Keratinocyte (primary cell): ENCODE data around the gene TRIM6. TPM values are rescaled to one million over a fixed set of nuclear protein-coding genes. Genes with fewer than 3 reads are reported as not detected.

ENCODE experiments used
- DNase-seq: peaks from one replicate; pipeline ENCODE4 v3.0.0-alpha.2; 2011; ENCODE audit warnings: low read depth, missing footprints, low spot score
- FAIRE-seq: peaks from 2 replicates; lab custom pipeline; 2011; peaks lifted over from hg19 to GRCh38; lab: Jason Lieb, UNC
- H2AFZ ChIP-seq: 2 replicates; pipeline ENCODE4 v1.6.0; 2012; ENCODE audit warnings: low read length, control low read depth, inconsistent platforms; ENCODE audit not compliant: control insufficient read depth
- H3K27ac ChIP-seq: 2 replicates; pipeline ENCODE4 v1.5.1; 2011; ENCODE audit warnings: low read length; ENCODE audit not compliant: control insufficient read depth, insufficient read depth
- H3K27me3 ChIP-seq: 3 replicates; pipeline ENCODE4 v1.6.0; 2011; ENCODE audit warnings: low read length; ENCODE audit not compliant: control insufficient read depth, insufficient read depth; ENCODE audit errors: extremely low read depth
- H3K36me3 ChIP-seq, 2 experiments: 2 replicates in 1 of 2; 3 replicates in 1 of 2; pipeline ENCODE4 v1.5.1; 2011; ENCODE audit warnings: low read length in 2 of 2, mild to moderate bottlenecking in 1 of 2; ENCODE audit not compliant: control insufficient read depth in 2 of 2, insufficient read depth in 2 of 2; ENCODE audit errors: extremely low read depth in 1 of 2
- H3K4me1 ChIP-seq: 3 replicates; pipeline ENCODE4 v1.5.1; 2011; ENCODE audit warnings: low read length; ENCODE audit not compliant: control insufficient read depth, insufficient read depth; ENCODE audit errors: extremely low read depth
- H3K4me2 ChIP-seq: 3 replicates; pipeline ENCODE4 v1.6.0; 2011; ENCODE audit warnings: low read depth, low read length; ENCODE audit not compliant: control insufficient read depth, insufficient read depth; ENCODE audit errors: extremely low read depth
- H3K4me3 ChIP-seq, 3 experiments: fragments of 200-600 bp in 1 of 3; sonication (generic) in 1 of 3; 2 replicates in 2 of 3; 3 replicates in 1 of 3; pipeline ENCODE4 v1.5.1; 2011 to 2016; ENCODE audit warnings: low read length in 3 of 3, mild to moderate bottlenecking in 3 of 3, control low read depth in 2 of 3, inconsistent platforms in 1 of 3, low read depth in 1 of 3, mixed read lengths in 1 of 3, mixed run types in 1 of 3, moderate library complexity in 1 of 3; ENCODE audit not compliant: control insufficient read depth in 2 of 3, insufficient read depth in 2 of 3; ENCODE audit errors: extremely low read depth in 1 of 3
- H3K79me2 ChIP-seq: 2 replicates; pipeline ENCODE4 v1.6.0; 2012; ENCODE audit warnings: low read length; ENCODE audit not compliant: control insufficient read depth, insufficient read depth
- H3K9ac ChIP-seq: 3 replicates; pipeline ENCODE4 v1.6.0; 2011; ENCODE audit warnings: low read length; ENCODE audit not compliant: control insufficient read depth, insufficient read depth; ENCODE audit errors: extremely low read depth
- H3K9me1 ChIP-seq: 3 replicates; pipeline ENCODE4 v1.6.0; 2011; ENCODE audit warnings: low read length; ENCODE audit not compliant: control insufficient read depth, insufficient read depth; ENCODE audit errors: extremely low read depth
- H3K9me3 ChIP-seq: 2 replicates; pipeline ENCODE4 v1.5.1; 2012; ENCODE audit warnings: low read depth, low read length; ENCODE audit not compliant: control insufficient read depth
- H4K20me1 ChIP-seq: 3 replicates; pipeline ENCODE4 v1.6.0; 2011; ENCODE audit warnings: low read length; ENCODE audit not compliant: control insufficient read depth, insufficient read depth; ENCODE audit errors: extremely low read depth
- EZH2 ChIP-seq: IDR thresholded peaks from one replicate; pipeline ENCODE4 v1.6.1; 2012; ENCODE audit warnings: inconsistent platforms, mild to moderate bottlenecking, low read length, moderate library complexity
- dilution Hi-C: fragments of 300-500 bp; cut with MboI; formaldehyde crosslinking; loops from one replicate; pipeline ENCODE4 v1.7.0; 2020; ENCODE audit warnings: low sequenced_read_pairs; ENCODE audit not compliant: extremely low pct_ligation_motif_present
- polyA plus RNA-seq, 5 experiments: library from polyadenylated mRNA; depleted of rRNA in 3 of 5; stranded (reverse) in 3 of 5; stranded (forward) in 1 of 5; unstranded in 1 of 5; fragments of >200 nt; gene quantifications; 1 replicate in 1 of 5; 2 replicates in 3 of 5; 3 replicates in 1 of 5; pipeline versions ENCODE4 v1.2.1 to v1.2.3, GENCODE V29; 2011 to 2012; ENCODE audit warnings: missing spikeins in 2 of 5, low read depth in 1 of 5, low replicate concordance in 1 of 5
- TF ChIP-seq, protein P1 (sequence below), 3 experiments: IDR thresholded peaks in 1 of 3; conservative IDR thresholded peaks in 1 of 3; optimal IDR thresholded peaks in 1 of 3; 2 replicates in 2 of 3; 3 replicates in 1 of 3; pipeline versions ENCODE3 to v1.5.1; 2011; ENCODE audit warnings: low read length in 3 of 3, mild to moderate bottlenecking in 3 of 3, moderate library complexity in 2 of 3, control low read depth in 1 of 3, inconsistent platforms in 1 of 3; ENCODE audit not compliant: insufficient read depth in 2 of 3; ENCODE audit errors: extremely low read depth in 1 of 3

TRIM6 gene
- polyA plus RNA-seq, 1 donor (not counting 4 experiments of a cell fraction or from before 2014, with no cell fraction given) = 5.2 TPM

DNA sequence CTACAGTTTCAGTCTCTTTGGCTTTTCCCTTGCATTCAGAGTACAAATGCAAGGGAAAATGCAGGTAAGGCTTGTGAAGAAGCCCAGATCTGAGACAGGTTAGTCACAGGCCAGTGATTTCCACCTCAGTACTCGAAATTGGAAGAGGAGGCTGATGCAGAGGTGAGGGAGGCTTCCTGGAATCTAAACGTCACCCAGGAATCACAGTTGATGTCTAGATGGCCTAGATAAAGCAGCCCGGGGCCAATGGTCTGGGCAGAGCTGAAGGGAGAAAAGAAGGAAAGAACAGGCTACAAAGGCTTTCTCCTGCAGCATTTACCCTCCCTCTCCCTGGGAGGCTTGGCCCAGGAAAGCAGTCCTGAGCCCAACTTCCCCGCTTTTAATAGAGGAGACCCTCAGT is 8.5 kb downstream of the TRIM6 start:
- DNase-seq (no peak), FAIRE-seq (no peak)
- H2AFZ ChIP-seq = no peak overlapping the region

DNA sequence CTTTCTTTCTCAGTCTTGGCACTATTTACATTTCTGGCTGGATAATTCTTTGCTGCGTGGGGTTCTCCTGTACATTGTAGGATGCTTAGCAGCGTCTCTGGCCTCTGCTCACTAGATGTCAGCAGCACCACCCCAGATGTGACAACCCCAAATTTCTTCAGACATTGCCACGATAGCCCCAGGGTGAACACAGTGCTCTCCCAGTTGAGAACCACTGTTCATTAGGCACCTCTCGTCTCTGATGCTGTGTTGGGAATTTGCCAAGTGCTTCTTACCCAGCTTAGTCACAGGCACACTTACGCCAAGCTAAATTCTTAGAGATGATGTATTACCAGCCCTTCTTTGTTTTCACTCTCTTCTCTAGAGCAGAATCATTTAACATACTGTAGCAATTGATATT is 9.4 kb downstream of the TRIM6 start:
- no peak overlapping the region for H3K9ac ChIP-seq

More for the DNA sequence above, 8.5 kb downstream of the TRIM6 start:
- H3K27ac ChIP-seq = no peak overlapping the region
- no peaks in the 10 kb centered on the region for H3K36me3 ChIP-seq
- no peak overlapping the region for H3K4me2 ChIP-seq
- H3K27me3 ChIP-seq = no peaks in the 10 kb centered on the region
- dilution Hi-C loops = no loop called here
- no peaks in the 10 kb centered on the region for H3K9me3 ChIP-seq
- no peak overlapping the region for H3K4me3 ChIP-seq
- TF ChIP-seq, protein P1, sequence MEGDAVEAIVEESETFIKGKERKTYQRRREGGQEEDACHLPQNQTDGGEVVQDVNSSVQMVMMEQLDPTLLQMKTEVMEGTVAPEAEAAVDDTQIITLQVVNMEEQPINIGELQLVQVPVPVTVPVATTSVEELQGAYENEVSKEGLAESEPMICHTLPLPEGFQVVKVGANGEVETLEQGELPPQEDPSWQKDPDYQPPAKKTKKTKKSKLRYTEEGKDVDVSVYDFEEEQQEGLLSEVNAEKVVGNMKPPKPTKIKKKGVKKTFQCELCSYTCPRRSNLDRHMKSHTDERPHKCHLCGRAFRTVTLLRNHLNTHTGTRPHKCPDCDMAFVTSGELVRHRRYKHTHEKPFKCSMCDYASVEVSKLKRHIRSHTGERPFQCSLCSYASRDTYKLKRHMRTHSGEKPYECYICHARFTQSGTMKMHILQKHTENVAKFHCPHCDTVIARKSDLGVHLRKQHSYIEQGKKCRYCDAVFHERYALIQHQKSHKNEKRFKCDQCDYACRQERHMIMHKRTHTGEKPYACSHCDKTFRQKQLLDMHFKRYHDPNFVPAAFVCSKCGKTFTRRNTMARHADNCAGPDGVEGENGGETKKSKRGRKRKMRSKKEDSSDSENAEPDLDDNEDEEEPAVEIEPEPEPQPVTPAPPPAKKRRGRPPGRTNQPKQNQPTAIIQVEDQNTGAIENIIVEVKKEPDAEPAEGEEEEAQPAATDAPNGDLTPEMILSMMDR (optimal IDR thresholded peaks at IDR 0.05 in 1 of 3, IDR thresholded peaks at IDR 0.05 in 1 of 3, conservative IDR thresholded peaks at IDR 0.05 in 1 of 3; ENCODE audit: extremely low read depth in 1 of 3, insufficient read depth in 2 of 3, low read length in 3 of 3) = no peak
- TF ChIP-seq EZH2 = no peak
- no peaks in the 10 kb centered on the region for H4K20me1 ChIP-seq
- H3K4me1 ChIP-seq = peaks cover 13% of the 10 kb centered on the region
- H3K9ac ChIP-seq = no peak overlapping the region
- H3K79me2 ChIP-seq = no peaks in the 10 kb centered on the region
- no peaks in the 10 kb centered on the region for H3K9me1 ChIP-seq

More for the DNA sequence above, 9.4 kb downstream of the TRIM6 start:
- no peaks in the 10 kb centered on the region for H3K9me1 ChIP-seq
- H3K4me3 ChIP-seq = no peak overlapping the region
- no peak overlapping the region for H2AFZ ChIP-seq
- H4K20me1 ChIP-seq = no peaks in the 10 kb centered on the region
- peaks cover 0 to 1% of the 10 kb centered on the region in 2 experiments for H3K36me3 ChIP-seq
- H3K9me3 ChIP-seq = no peaks in the 10 kb centered on the region
- no peak overlapping the region for H3K27ac ChIP-seq
- TF ChIP-seq EZH2 = no peak
- TF ChIP-seq, protein P1 (optimal IDR thresholded peaks at IDR 0.05 in 1 of 3, IDR thresholded peaks at IDR 0.05 in 1 of 3, conservative IDR thresholded peaks at IDR 0.05 in 1 of 3; ENCODE audit: extremely low read depth in 1 of 3, insufficient read depth in 2 of 3, low read length in 3 of 3) = peak; percentile 6 to 63 (median 14)
- no peak overlapping the region for H3K4me2 ChIP-seq
- DNase-seq (peak; percentile 54), FAIRE-seq (peak; percentile 77)
- peaks cover 10% of the 10 kb centered on the region for H3K4me1 ChIP-seq
- H3K79me2 ChIP-seq = no peaks in the 10 kb centered on the region
- dilution Hi-C loops = no loop called here
- no peaks in the 10 kb centered on the region for H3K27me3 ChIP-seq
